ACC112 (cell line): ENCODE measurements around the gene TRERF1.
"Not testable (repeated sequence)": the region's sequence is repeated elsewhere in the genome, so short reads cannot be mapped to it uniquely, and the experiment has no call there.

Source experiments
- H2AFZ ChIP-seq: fragments of 200-600 bp; sonication (generic); one replicate; pipeline ENCODE4 v1.6.0; 2017; ENCODE audit warnings: antibody characterized with exemption, low read length; ENCODE audit not compliant: unreplicated experiment
- H3K27ac ChIP-seq: fragments of 200-600 bp; sonication (generic); 2 replicates; pipeline ENCODE4 v1.5.1; 2014; ENCODE audit warnings: low read depth, mild to moderate bottlenecking, antibody characterized with exemption, low read length, moderate library complexity
- H3K27me3 ChIP-seq: fragments of 200-600 bp; sonication (generic); 2 replicates; pipeline ENCODE4 v1.6.1; 2014; ENCODE audit warnings: mild to moderate bottlenecking, antibody characterized with exemption, low read length, moderate library complexity, mixed read lengths; ENCODE audit not compliant: insufficient read depth
- H3K36me3 ChIP-seq: fragments of 200-600 bp; sonication (generic); 2 replicates; pipeline ENCODE4 v1.6.1; 2016; ENCODE audit warnings: mild to moderate bottlenecking, antibody characterized with exemption, low read length, moderate library complexity, mixed read lengths; ENCODE audit not compliant: insufficient read depth
- H3K4me1 ChIP-seq: fragments of 200-600 bp; sonication (generic); one replicate; pipeline ENCODE4 v1.6.1; 2016; ENCODE audit warnings: low read length, mixed read lengths; ENCODE audit not compliant: insufficient read depth, unreplicated experiment, control insufficient read depth
- H3K4me3 ChIP-seq: fragments of 200-600 bp; sonication (generic); 2 replicates; pipeline ENCODE4 v1.5.1; 2014; ENCODE audit warnings: mild to moderate bottlenecking, low read depth, low read length
- H3K79me2 ChIP-seq: fragments of 200-600 bp; sonication (generic); one replicate; pipeline ENCODE4 v1.6.0; 2016; ENCODE audit warnings: low read length; ENCODE audit not compliant: control insufficient read depth, unreplicated experiment, insufficient read depth

The TRERF1 gene

GRCh38 chr6:42466470-42466869 is 14.7 kb upstream of the TRERF1 start:
- H3K36me3 ChIP-seq, H3K4me3 ChIP-seq, H3K27ac ChIP-seq, H3K4me1 ChIP-seq, H2AFZ ChIP-seq, H3K79me2 ChIP-seq, H3K27me3 ChIP-seq: not testable (repeated sequence)

GRCh38 chr6:42462474-42462972 is 10.8 kb upstream of the TRERF1 start:
- H3K79me2 ChIP-seq, result no peaks in the 10 kb centered on the region
- H3K27me3 ChIP-seq, result no peaks in the 10 kb centered on the region
- no peaks in the 10 kb centered on the region for H3K36me3 ChIP-seq
- no peak overlapping the region for H3K27ac ChIP-seq
- H2AFZ ChIP-seq, result no peak overlapping the region
- H3K4me1 ChIP-seq, result peaks cover 5% of the 10 kb centered on the region
- H3K4me3 ChIP-seq, result no peak overlapping the region

- no peaks in the 10 kb centered on the region for H3K79me2 ChIP-seq
- no peaks in the 10 kb centered on the region for H3K27me3 ChIP-seq
- peaks cover 5% of the 10 kb centered on the region for H3K4me1 ChIP-seq
- no peak overlapping the region for H3K27ac ChIP-seq
- H3K36me3 ChIP-seq, result no peaks in the 10 kb centered on the region
- no peak overlapping the region for H3K4me3 ChIP-seq
- no peak overlapping the region for H2AFZ ChIP-seq
These were observed 9.2 kb upstream of the TRERF1 start for GRCh38 chr6:42460883-42461282.

GRCh38 chr6:42459888-42460287 is 8.2 kb upstream of the TRERF1 start:
- no peaks in the 10 kb centered on the region for H3K27me3 ChIP-seq
- peaks cover 5% of the 10 kb centered on the region for H3K4me1 ChIP-seq
- H2AFZ ChIP-seq, result no peak overlapping the region
- no peaks in the 10 kb centered on the region for H3K36me3 ChIP-seq
- H3K4me3 ChIP-seq, result no peak overlapping the region
- H3K79me2 ChIP-seq, result no peaks in the 10 kb centered on the region
- H3K27ac ChIP-seq, result no peak overlapping the region

- Histone ChIP-seq H3K79me2 (peaks cover 18% of the 10 kb centered on the region), H3K36me3 (no peaks in the 10 kb centered on the region), H3K4me1 (peaks cover 4% of the 10 kb centered on the region), H2AFZ (no peak overlapping the region), H3K27me3 (no peaks in the 10 kb centered on the region), H3K4me3 (peak overlapping the region; percentile 97; the same call in 1 of the 2 replicates), H3K27ac (no peak overlapping the region)
These were observed 2.7 kb upstream of the TRERF1 start for GRCh38 chr6:42454428-42454791.

- Histone ChIP-seq H3K4me1 (peaks cover 4% of the 10 kb centered on the region), H3K36me3 (no peaks in the 10 kb centered on the region), H2AFZ (peak overlapping the region; percentile 62), H3K27ac (no peak overlapping the region), H3K27me3 (no peaks in the 10 kb centered on the region), H3K79me2 (peaks cover 23% of the 10 kb centered on the region), H3K4me3 (peak overlapping the region; percentile 97)
These were observed 2.1 kb upstream of the TRERF1 start for GRCh38 chr6:42453654-42454427.

- peaks cover 3% of the 10 kb centered on the region; the same call in 1 of the 2 replicates for H3K36me3 ChIP-seq
- peak overlapping the region; percentile 48 for H3K27ac ChIP-seq
- peaks cover 4% of the 10 kb centered on the region for H3K4me1 ChIP-seq
- peak overlapping the region; percentile 97 for H3K4me3 ChIP-seq
- H3K27me3 ChIP-seq, result no peaks in the 10 kb centered on the region
- H3K79me2 ChIP-seq, result peaks cover 30% of the 10 kb centered on the region
- peak overlapping the region; percentile 87 for H2AFZ ChIP-seq
These were observed 1.4 kb upstream of the TRERF1 start for GRCh38 chr6:42453031-42453653.

- peak overlapping the region; percentile 48 for H3K27ac ChIP-seq
These were observed 675 bp upstream of the TRERF1 start for GRCh38 chr6:42452171-42453030.

GRCh38 chr6:42450477-42451332 is 1.0 kb downstream of the TRERF1 start:
- peaks cover 4% of the 10 kb centered on the region for H3K4me1 ChIP-seq
- peak overlapping the region; percentile 97 for H3K4me3 ChIP-seq
- H3K79me2 ChIP-seq, result peaks cover 49% of the 10 kb centered on the region
- no peak overlapping the region for H3K27ac ChIP-seq
- H2AFZ ChIP-seq, result peak overlapping the region; percentile 86
- no peaks in the 10 kb centered on the region for H3K27me3 ChIP-seq
- H3K36me3 ChIP-seq, result peaks cover 5% of the 10 kb centered on the region; the same call in 1 of the 2 replicates

More at GRCh38 chr6:42452171-42453030, 675 bp upstream of the TRERF1 start:
- H3K79me2 ChIP-seq, result peaks cover 35% of the 10 kb centered on the region
- peak overlapping the region; percentile 87 for H2AFZ ChIP-seq
- H3K36me3 ChIP-seq, result peaks cover 5% of the 10 kb centered on the region; the same call in 1 of the 2 replicates
- peak overlapping the region; percentile 97 for H3K4me3 ChIP-seq
- no peaks in the 10 kb centered on the region for H3K27me3 ChIP-seq
- peaks cover 4% of the 10 kb centered on the region for H3K4me1 ChIP-seq
